ENCODE results near the gene SRPRB.
A peak's percentile ranks its signal among the peaks of the same experiment; 100 is the strongest.

Gene SRPRB

GRCh38 chr3:133849346-133849745, 43.7 kb downstream of the SRPRB start:
- DNase-seq = no peak

DNA sequence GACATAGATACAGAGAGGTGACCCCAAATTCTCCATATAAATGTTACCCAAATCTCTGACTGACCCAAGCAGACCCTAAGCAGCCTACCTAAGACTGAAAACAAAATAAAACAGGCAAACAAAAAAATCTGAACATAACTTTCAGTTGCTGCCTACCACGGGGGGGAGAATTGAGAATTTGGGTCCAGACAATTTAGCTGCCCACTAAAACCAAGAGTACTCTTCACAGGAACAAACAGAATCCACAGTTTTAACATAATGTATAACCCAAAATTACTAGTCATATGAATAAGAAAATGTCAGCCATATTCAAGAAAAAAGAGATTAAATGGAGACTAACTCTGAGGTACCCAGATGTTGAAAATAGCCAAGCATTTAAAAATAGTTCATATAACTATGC, 44.4 kb downstream of the SRPRB start:
- DNase-seq = no peak

DNA sequence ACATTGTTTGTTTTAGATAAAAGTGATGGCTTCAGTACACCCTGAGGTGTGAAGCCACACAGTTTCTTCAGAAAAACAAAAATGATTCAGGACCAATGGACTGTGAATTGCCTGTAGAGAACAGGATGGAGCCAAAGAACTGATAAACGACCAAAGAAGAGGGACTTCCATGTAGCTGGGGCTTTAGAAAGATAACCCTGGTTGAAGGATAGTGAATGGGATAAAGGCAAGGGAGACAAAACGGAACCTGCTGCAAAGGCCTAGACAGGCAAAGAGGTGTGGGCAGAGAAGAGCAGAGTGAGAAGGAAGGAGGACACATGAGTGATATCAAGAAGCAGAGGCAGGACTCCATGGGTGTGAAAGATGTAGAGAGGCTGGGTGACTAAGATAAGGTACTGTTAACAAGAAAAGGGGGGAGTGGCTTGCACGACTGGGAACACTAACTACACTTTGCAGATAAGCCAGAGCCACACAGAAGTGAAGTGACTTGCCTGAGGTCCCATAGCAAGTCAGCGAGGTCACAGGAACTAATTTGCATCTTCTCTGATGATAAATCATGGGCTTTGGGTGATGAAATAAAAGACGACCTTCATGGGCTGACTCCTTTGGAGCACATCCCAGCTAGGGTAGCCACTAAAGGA, 45.8 kb downstream of the SRPRB start:
- DNase-seq = no peak

GRCh38 chr3:133851931-133852330, 46.3 kb downstream of the SRPRB start:
- DNase-seq = no peak

DNA sequence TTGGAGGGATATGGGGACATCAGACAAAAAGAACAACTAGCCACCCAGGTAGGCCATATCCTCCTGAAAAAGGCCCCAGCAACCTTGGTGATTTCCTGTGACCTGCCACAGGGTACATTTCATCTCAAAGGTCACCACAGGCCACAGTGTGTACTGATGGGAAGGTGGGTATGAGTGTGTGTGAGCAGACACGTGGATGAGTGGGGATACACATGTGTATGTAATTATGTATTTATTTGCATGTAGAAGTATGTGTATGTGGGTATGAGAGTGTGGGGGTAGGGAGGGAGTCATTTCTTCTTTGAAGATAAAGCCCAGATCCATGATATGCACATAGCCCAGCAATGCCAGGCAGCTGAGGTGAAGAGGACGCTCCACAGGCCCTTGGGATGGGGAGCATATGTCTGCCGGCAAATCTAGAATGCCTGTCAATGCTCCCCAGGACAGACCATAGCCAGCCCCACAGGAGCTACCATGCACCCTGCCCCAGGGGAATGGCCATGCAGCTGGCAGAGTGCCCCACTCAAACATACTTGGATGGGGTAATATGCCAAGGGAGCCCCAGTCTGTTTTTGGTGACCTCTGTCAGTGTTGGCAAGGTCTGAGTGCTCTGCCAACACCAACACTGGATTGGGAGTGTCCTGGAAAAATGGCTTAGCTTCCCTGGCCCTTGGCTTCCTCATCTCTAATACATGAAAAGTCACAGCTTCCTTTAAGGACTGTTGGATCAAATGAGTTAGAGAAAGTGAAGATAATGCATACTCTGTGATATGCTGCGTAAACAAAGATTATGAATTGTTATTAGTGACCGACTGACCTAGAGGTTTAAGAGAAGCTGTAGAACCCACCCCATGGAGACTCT, 47.7 kb downstream of the SRPRB start:
- DNase-seq = no peak

GRCh38 chr3:133853925-133854227, 48.3 kb downstream of the SRPRB start:
- DNase-seq = no peak

GRCh38 chr3:133854264-133855001, 48.8 kb downstream of the SRPRB start:
- DNase-seq = no peak

GRCh38 chr3:133855002-133855370, 49.4 kb downstream of the SRPRB start:
- DNase-seq = no peak

DNA sequence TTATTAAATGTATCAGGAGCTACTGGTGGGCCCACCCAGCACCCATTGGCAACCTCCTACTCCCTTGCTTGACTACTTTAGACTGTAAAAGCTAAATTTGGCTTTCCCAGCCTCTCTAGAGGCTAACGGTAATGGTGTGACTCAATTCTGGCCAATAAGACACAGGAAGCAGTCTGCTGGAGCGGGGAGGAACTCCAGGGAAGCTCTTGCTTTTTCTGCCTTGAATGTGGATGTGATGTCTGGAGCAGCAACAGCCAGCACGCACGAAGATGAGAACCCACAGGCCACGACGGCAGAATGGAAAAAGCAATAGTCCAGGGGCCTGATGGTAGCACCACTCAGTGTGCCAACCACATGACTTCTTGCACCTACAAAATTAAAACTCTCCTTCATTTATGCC, 50.2 kb downstream of the SRPRB start:
- no peak for DNase-seq

DNA sequence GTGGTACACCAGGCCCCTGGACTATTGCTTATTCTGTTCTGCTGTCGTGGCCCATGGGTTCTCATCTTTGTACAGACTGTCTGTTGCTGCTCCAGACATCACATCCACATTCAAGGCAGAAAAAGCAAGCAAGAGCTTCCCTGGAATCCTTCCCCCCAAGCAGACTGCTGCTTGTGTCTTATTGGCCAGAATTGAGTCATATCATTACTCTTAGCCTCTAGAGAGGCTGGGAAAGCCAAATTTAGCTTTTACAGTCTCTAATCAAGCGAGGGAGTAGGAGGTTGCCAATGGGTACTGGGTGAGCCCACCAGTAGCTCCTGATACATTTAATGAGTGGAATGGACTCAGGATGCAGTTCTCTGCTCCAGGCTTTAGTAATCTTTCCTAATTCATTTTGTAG, 50.7 kb downstream of the SRPRB start:
- no peak for DNase-seq

- DNase-seq = no peak
Measured at GRCh38 chr3:133857767-133858166, 52.2 kb downstream of the SRPRB start.

DNA sequence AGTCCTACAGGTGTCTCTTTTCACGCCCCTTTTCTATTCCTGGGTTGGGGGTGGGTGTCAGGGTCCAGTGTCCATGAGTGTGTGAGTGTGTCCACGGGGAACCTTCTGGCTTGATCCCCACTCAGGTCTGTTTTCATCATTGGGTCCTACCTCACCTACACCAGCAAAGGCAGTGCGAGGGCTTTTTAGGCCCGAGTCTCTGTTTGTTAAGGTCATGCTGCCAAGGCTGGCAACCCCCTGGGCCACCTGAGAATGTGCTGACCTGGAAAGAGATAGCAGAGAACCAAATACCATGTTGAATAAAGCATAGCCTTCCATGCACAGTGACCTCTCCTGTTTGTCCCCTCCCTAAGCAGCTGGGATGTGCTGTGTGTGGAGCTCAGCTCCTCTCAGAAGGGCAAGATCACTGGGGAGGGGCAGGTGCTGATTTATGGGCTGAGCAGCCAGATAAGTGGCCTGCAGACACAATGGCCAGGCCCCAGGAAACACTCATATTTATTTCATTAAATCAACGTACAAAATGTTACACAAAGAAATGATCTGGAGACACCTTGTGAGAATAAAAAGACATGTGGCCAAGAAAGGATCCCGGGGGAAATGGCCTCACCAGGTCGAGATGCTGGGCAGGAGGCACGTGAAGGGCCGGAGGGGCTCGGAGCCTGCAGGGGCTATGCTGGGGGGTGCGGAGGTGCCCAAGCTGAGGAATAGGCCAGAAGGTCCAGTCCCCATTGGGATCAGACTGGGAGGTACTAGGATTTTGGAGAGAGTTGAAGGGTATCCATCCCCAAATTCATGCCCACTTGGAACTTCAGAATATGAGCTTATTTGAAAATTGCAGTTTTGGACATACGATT, 54.0 kb downstream of the SRPRB start:
- peak in 1 of 2 experiments; percentile 22 for DNase-seq

- no peak for DNase-seq
Measured at GRCh38 chr3:133860519-133860918, 54.9 kb downstream of the SRPRB start.

GRCh38 chr3:133862161-133862560, 56.5 kb downstream of the SRPRB start:
- DNase-seq = no peak

DNA sequence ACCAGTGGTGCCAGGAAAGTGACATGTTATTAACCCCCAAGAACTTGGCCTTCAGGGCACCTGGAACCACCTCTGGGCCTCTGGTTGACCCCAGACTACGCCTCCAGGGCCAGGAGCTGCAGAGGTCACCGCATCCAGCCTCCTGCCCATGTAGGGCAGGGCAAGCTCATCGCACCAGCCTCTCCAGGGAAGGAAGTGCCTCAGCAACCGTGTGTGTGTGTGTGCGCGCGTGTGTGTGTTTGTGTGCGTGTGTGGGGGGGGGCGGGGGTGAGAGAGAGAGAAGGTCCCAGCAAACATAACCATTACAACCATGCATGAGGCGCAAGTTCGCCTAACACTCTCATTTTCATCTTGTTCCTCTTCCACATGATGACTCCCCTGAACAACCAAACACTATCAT, 58.3 kb downstream of the SRPRB start:
- DNase-seq = no peak

GRCh38 chr3:133864616-133865015, 59.0 kb downstream of the SRPRB start:
- no peak for DNase-seq

- DNase-seq = no peak
Measured at GRCh38 chr3:133865136-133865855, 59.7 kb downstream of the SRPRB start.

DNA sequence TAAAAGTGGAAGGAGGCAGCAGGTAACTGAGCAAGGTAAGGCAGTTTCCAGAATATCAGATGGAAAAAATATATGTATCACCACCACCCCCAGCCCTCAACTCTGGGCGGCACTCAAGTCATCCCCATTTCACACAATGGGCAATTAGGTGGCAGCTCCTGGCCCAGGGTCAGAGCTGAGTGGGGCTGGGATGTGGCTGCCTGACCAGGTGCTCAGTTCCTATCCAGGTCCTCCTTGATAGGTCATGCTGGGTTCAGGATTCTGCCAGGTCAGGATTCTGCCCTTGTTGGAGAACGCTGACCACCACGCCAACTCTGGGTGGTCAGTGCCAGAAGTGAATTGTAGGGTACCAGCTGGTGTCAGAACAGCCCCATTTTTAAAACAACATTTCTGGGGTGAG, 60.5 kb downstream of the SRPRB start:
- no peak for DNase-seq

DNA sequence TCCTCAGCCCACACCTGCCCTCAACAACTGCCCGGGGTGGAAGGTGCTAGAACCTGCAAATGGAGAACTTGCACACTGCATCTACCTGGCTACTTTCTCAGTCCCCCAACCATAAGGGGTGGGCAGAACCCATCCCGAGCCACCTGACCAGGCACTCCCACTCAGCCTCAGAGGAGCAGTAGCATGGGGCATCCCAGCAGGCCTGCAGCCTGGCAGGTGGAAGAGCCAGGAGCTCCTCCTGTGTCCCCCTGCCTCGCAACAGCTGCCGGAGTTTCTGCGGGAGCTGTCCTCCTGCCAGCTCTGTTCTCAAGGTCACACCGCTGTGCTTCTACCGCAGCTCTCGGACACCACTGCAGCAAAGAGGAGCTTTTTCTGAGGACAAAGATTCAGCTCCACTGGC, 62.6 kb downstream of the SRPRB start:
- no peak for DNase-seq

DNA sequence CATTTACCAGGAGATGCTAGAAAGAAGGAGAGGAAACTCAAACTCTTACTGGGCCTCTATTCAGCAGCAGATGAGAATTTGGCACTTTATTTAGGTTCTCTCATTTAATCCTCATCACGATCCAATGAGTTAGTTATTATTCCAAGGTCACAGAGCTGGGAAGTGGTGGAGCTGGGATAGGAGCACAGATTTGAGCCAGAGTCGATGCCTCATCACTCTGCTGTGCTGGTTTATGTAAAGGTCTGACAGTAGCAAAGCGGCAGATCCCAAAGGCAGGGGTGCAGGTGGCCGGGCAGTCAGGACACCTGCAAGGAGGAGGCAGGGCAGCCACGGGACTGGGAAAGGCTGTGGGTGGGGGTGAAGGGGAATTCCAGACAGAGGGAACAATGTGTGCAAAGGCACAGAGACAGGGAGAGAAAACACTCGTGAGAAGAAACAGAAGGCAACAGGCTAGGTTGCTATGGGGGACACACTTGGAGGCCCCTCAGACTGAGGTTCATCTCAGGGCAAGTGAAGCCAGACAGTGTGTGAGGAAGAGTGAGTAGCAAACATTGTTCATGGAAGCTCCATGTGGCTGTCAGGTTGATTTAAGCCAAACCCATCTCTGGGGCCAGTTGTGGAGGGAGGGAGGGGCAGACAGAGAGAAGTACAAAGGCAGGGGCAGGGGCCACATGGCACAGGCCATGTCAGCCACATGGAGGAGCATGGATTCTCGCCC, 63.3 kb downstream of the SRPRB start:
- DNase-seq = no peak

DNA sequence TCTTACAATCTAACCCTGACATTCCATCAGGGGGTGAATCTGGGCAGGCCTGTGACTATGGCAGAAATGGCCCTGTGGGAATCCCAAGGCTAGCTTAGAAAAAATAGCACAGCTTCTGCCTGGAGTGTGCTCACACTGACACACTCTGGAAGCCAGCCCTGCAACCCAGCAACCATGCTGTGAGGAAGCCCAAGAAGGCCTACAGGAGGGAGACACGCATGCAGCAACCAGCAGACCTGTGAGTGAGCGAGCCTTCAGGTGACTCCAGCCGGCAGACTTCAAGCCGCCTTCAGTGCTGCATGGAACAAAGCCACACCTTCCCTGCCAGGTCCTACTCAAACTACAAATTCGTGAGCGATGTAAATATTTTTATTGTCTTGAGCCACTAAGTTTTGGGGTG, 64.0 kb downstream of the SRPRB start:
- DNase-seq = no peak

- no peak for DNase-seq
Measured at GRCh38 chr3:133870822-133871221, 65.2 kb downstream of the SRPRB start.

Measured in NCI-H187 (cell line).